Stimulated activated CD4-positive, alpha-beta T cell treated with anti-CD3 and anti-CD28 coated beads, Interleukin-1b, Interleukin-23, amount 100 ng/mL, for 1 hour (primary cell): Measurements from ENCODE around the gene GYPB.
"Not testable (repeated sequence)": the region's sequence is repeated elsewhere in the genome, so short reads cannot be mapped to it uniquely, and the experiment has no call there.

Source experiments
- DNase-seq, 2 donors: peaks; one replicate each; pipeline ENCODE4 v3.0.0-alpha.2; 2020; ENCODE audit warnings: low read depth in 2 of 2

The GYPB gene

GRCh38 chr4:144014808-144015207 lies 4.4 kb downstream of the GYPB start:
- no peak for DNase-seq

GRCh38 chr4:144008602-144009001 lies 10.6 kb downstream of the GYPB start:
- not testable (repeated sequence) for DNase-seq

GRCh38 chr4:144007960-144008359 lies 11.2 kb downstream of the GYPB start:
- DNase-seq, result not testable (repeated sequence)

- not testable (repeated sequence) for DNase-seq
These were observed 12.9 kb downstream of the GYPB start for GRCh38 chr4:144006200-144006803.

GRCh38 chr4:144005558-144005953 lies 13.6 kb downstream of the GYPB start:
- DNase-seq, result not testable (repeated sequence)

- DNase-seq, result not testable (repeated sequence)
These were observed 14.2 kb downstream of the GYPB start for GRCh38 chr4:144004868-144005557.

- DNase-seq, result not testable (repeated sequence)
These were observed 15.3 kb downstream of the GYPB start for GRCh38 chr4:144003890-144004265.

GRCh38 chr4:144003205-144003889 lies 15.8 kb downstream of the GYPB start:
- not testable (repeated sequence) for DNase-seq

GRCh38 chr4:144000331-144000995 lies 18.7 kb downstream of the GYPB start:
- DNase-seq, result not testable (repeated sequence)

- not testable (repeated sequence) for DNase-seq
These were observed 23.0 kb downstream of the GYPB start for GRCh38 chr4:143996193-143996592.

GRCh38 chr4:143991761-143992160 lies 27.4 kb downstream of the GYPB start:
- DNase-seq, result not testable (repeated sequence)

GRCh38 chr4:143990717-143991116 lies 28.5 kb downstream of the GYPB start:
- not testable (repeated sequence) for DNase-seq

GRCh38 chr4:143986180-143986579 lies 33.0 kb downstream of the GYPB start:
- no peak for DNase-seq

GRCh38 chr4:143980776-143981175 lies 38.4 kb downstream of the GYPB start:
- not testable (repeated sequence) for DNase-seq

- not testable (repeated sequence) for DNase-seq
These were observed 43.7 kb downstream of the GYPB start for GRCh38 chr4:143975527-143975926.

GRCh38 chr4:143974021-143974420 lies 45.2 kb downstream of the GYPB start:
- DNase-seq, result not testable (repeated sequence)

- DNase-seq, result no peak
These were observed 58.1 kb downstream of the GYPB start for GRCh38 chr4:143961075-143961474.

- DNase-seq, result not testable (repeated sequence)
These were observed 63.9 kb downstream of the GYPB start for GRCh38 chr4:143955306-143955705.

GRCh38 chr4:143951458-143951972 lies 67.7 kb downstream of the GYPB start:
- DNase-seq, result not testable (repeated sequence)

- DNase-seq, result not testable (repeated sequence)
These were observed 68.2 kb downstream of the GYPB start for GRCh38 chr4:143950967-143951366.

- not testable (repeated sequence) for DNase-seq
These were observed 69.0 kb downstream of the GYPB start for GRCh38 chr4:143950185-143950584.

- not testable (repeated sequence) for DNase-seq
These were observed 71.7 kb downstream of the GYPB start for GRCh38 chr4:143947493-143947892.
